GM21529 (cell line): ENCODE data around the gene MIR17HG.
"Not testable (repeated sequence)": the region's sequence is repeated elsewhere in the genome, so short reads cannot be mapped to it uniquely, and the experiment has no call there.

Experiments
- ATAC-seq: cut with Tn5 transposase; IDR thresholded peaks from one replicate; pipeline ENCODE4 v1.9.1; 2021; ENCODE audit not compliant: unreplicated experiment

MIR17HG gene

GRCh38 chr13:91346850-91347201 lies 661 bp upstream of the MIR17HG start:
- peak; percentile 21 for ATAC-seq

- ATAC-seq, result peak; percentile 28
Observed at GRCh38 chr13:91347996-91348905, 764 bp downstream of the MIR17HG start.

GRCh38 chr13:91348906-91349435 lies 1.5 kb downstream of the MIR17HG start:
- ATAC-seq, result peak; percentile 48

GRCh38 chr13:91349992-91350911 lies 2.8 kb downstream of the MIR17HG start:
- no peak for ATAC-seq

GRCh38 chr13:91351123-91351522 lies 3.6 kb downstream of the MIR17HG start:
- ATAC-seq, result no peak

GRCh38 chr13:91351980-91352379 lies 4.5 kb downstream of the MIR17HG start:
- no peak for ATAC-seq

- ATAC-seq, result not testable (repeated sequence)
Observed at GRCh38 chr13:91352891-91353290, 5.4 kb downstream of the MIR17HG start.

GRCh38 chr13:91353494-91353893 lies 6.0 kb downstream of the MIR17HG start:
- no peak for ATAC-seq

GRCh38 chr13:91355099-91355825 lies 7.8 kb downstream of the MIR17HG start:
- no peak for ATAC-seq

GRCh38 chr13:91355826-91356710 lies 8.6 kb downstream of the MIR17HG start:
- ATAC-seq, result no peak

- ATAC-seq, result no peak
Observed at GRCh38 chr13:91356919-91357612, 9.6 kb downstream of the MIR17HG start.

- ATAC-seq, result no peak
Observed at GRCh38 chr13:91357613-91358386, 10.3 kb downstream of the MIR17HG start.

- peak; percentile 38 for ATAC-seq
Observed at GRCh38 chr13:91358387-91358782, 10.9 kb downstream of the MIR17HG start.

- no peak for ATAC-seq
Observed at GRCh38 chr13:91359111-91359510, 11.6 kb downstream of the MIR17HG start.

- no peak for ATAC-seq
Observed at GRCh38 chr13:91359631-91360030, 12.1 kb downstream of the MIR17HG start.

GRCh38 chr13:91360246-91360751 lies 12.8 kb downstream of the MIR17HG start:
- no peak for ATAC-seq

- ATAC-seq, result no peak
Observed at GRCh38 chr13:91361755-91362271, 14.3 kb downstream of the MIR17HG start.

GRCh38 chr13:91362908-91363307 lies 15.4 kb downstream of the MIR17HG start:
- ATAC-seq, result no peak
